ENCODE measurements around the gene HCST. TPM values are rescaled to one million over a fixed set of nuclear protein-coding genes. Genes with fewer than 3 reads are reported as not detected.

Gene HCST
- total and polyA plus RNA-seq, 2 of the 4 experiments (the other 2 are of a cell fraction): 1.5 TPM; not detected in 1

GRCh38 chr19:35913589-35913988 lies 11.3 kb downstream of the HCST start:
- Histone ChIP-seq H2BK20ac (ENCODE audit: low read depth, low read length) (no peak overlapping the region), H4K5ac (ENCODE audit: low read depth, low read length) (no peak overlapping the region), H3K4me3 (ENCODE audit: insufficient read depth, low read depth, low read length) (no peak overlapping the region), H3K4me1 (ENCODE audit: control insufficient read depth, insufficient read depth, low read length) (0 out of 2 replicates have a peak, but pooled peaks cover 3% of the 10 kb centered on the region), H3K4me2 (ENCODE audit: low read depth, low read length) (peak overlapping the region; percentile 49; the same call in 1 of the 2 replicates), H3K14ac (replicated peaks; ENCODE audit: low read depth, low read length) (peak overlapping the region; percentile 94; the same call in 1 of the 2 replicates), H3K36me3 (ENCODE audit: control insufficient read depth, insufficient read depth, low read length) (no peaks in the 10 kb centered on the region), H3K27ac (ENCODE audit: insufficient read depth, low read length) (peak overlapping the region; percentile 44; the same call in 1 of the 2 replicates), H3K79me1 (ENCODE audit: low read depth in 1 of 2, low read length in 2 of 2) (no peaks in the 10 kb centered on the region; a peak in 1 of 4 replicates), H4K8ac (ENCODE audit: low read depth in 2 of 2, low read length in 2 of 2) (no peak overlapping the region; a peak in 1 of 4 replicates), H3K23ac (ENCODE audit: low read depth, low read length) (0 out of 2 replicates have a peak overlapping the region, but pooled peaks have one; percentile 68), H4K20me1 (ENCODE audit: insufficient read depth, low read length) (no peaks in the 10 kb centered on the region), H2AK5ac (ENCODE audit: low read depth, low read length) (no peak overlapping the region), H3K4ac (ENCODE audit: low read depth, low read length) (peak overlapping the region; percentile 69; the same call in 1 of the 2 replicates), H3K18ac (ENCODE audit: low read depth, low read length) (no peak overlapping the region), H3K56ac (ENCODE audit: extremely low read depth, insufficient read depth, low read length) (no peak overlapping the region), H2AFZ (replicated peaks; ENCODE audit: low read length, poor library complexity) (no peak overlapping the region), H3K9ac (ENCODE audit: low read depth, low read length) (peak overlapping the region; percentile 46; the same call in 1 of the 2 replicates), H3K27me3 (ENCODE audit: control insufficient read depth, insufficient read depth, low read length) (no peaks in the 10 kb centered on the region), H2BK120ac (ENCODE audit: low read depth, low read length) (peak overlapping the region; percentile 79; the same call in 1 of the 2 replicates), H2BK15ac (ENCODE audit: low read depth, low read length) (peak overlapping the region; percentile 3; the same call in 1 of the 3 replicates), H4K91ac (ENCODE audit: insufficient read depth, low read depth, low read length) (0 out of 2 replicates have a peak overlapping the region, but pooled peaks have one; percentile 11), H2BK5ac (ENCODE audit: low read depth, low read length, poor library complexity, severe bottlenecking) (peak overlapping the region; percentile 83), H2AK9ac (replicated peaks; ENCODE audit: low read depth, low read length, poor library complexity) (no peak overlapping the region), H3K9me1 (ENCODE audit: insufficient read depth, low read length) (no peaks in the 10 kb centered on the region; the same call in 1 of the 2 replicates), H3K9me3 (ENCODE audit: control insufficient read depth, insufficient read depth, low read length) (no peaks in the 10 kb centered on the region)
- CTCF ChIA-PET: interaction anchor here (0.5 kb wide), 1 partner anchor 221 kb away, joined by 3 read pairs; no protein-coding TSS in a partner anchor
- no TSS peak for BruUV-seq (replicated peaks)
- intact Hi-C loops (cut with micrococcal nuclease): no loop called here
- ATAC-seq (ENCODE audit: low read depth): peak; percentile 86
- dilution Hi-C loops (cut with HindIII; ENCODE audit: low sequenced_read_pairs, unreplicated experiment): no loop called here
- 0% methylated on average over 2 of the region's 7 CpGs; no CpG with 5 or more reads in 1 of the 2 experiments for WGBS, 2 experiments (ENCODE audit: extremely low coverage in 2 of 2, insufficient read length in 1 of 2)
- in situ Hi-C loops (cut with MboI; ENCODE audit: low sequenced_read_pairs): no loop called here
- TF ChIP-seq RFX5 (IDR thresholded peaks at IDR 0.05; ENCODE audit: low read depth, low read length) (no peak), CEBPB (IDR thresholded peaks at IDR 0.05; ENCODE audit: low read depth, low read length) (no peak), CTCF (conservative IDR thresholded peaks at IDR 0.05; ENCODE audit: low read depth, low read length) (no peak), FOS (IDR thresholded peaks at IDR 0.05; ENCODE audit: low read depth, low read length) (0 out of 2 replicates have a peak, but pooled peaks have one; percentile 38), BHLHE40 (IDR thresholded peaks at IDR 0.05; ENCODE audit: low read depth, low read length) (no peak), MAFK (IDR thresholded peaks at IDR 0.05; ENCODE audit: low read depth, low read length) (peak; percentile 45)
- TF ChIP-seq, protein P1, sequence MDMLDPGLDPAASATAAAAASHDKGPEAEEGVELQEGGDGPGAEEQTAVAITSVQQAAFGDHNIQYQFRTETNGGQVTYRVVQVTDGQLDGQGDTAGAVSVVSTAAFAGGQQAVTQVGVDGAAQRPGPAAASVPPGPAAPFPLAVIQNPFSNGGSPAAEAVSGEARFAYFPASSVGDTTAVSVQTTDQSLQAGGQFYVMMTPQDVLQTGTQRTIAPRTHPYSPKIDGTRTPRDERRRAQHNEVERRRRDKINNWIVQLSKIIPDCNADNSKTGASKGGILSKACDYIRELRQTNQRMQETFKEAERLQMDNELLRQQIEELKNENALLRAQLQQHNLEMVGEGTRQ (IDR thresholded peaks at IDR 0.05; ENCODE audit: low read depth, low read length): no peak
- peak; percentile 80 for DNase-seq
- POLR2A ChIA-PET (ENCODE audit: unreplicated experiment): no interaction called here

Data from IMR-90 (cell line).